ENCODE data around the gene SGCD.

GRCh38 chr5:156339139-156339841 lies 12.3 kb downstream of the SGCD start:
- TF ChIP-seq CTCF (IDR thresholded peaks at IDR 0.05) (no peak), POLR2AphosphoS5 (IDR thresholded peaks at IDR 0.05; ENCODE audit: low read depth, low read length) (no peak), REST (IDR thresholded peaks at IDR 0.05; ENCODE audit: insufficient read depth in 1 of 2, low read depth in 2 of 2, low read length in 1 of 2) (no peak), SIN3A (IDR thresholded peaks at IDR 0.05; ENCODE audit: borderline replicate concordance, insufficient read depth, low read depth, low read length) (no peak), TCF7L2 (IDR thresholded peaks at IDR 0.05; ENCODE audit: low read depth, low read length) (no peak)

All from Panc1 (cell line).